GM19452 (cell line): Measurements from ENCODE around the gene AGBL5.
"Not testable (repeated sequence)": the region's sequence is repeated elsewhere in the genome, so short reads cannot be mapped to it uniquely, and the experiment has no call there.

ENCODE experiments used
- ATAC-seq: cut with Tn5 transposase; IDR thresholded peaks from one replicate; pipeline ENCODE4 v1.9.1; 2021; ENCODE audit not compliant: unreplicated experiment

The AGBL5 gene

DNA sequence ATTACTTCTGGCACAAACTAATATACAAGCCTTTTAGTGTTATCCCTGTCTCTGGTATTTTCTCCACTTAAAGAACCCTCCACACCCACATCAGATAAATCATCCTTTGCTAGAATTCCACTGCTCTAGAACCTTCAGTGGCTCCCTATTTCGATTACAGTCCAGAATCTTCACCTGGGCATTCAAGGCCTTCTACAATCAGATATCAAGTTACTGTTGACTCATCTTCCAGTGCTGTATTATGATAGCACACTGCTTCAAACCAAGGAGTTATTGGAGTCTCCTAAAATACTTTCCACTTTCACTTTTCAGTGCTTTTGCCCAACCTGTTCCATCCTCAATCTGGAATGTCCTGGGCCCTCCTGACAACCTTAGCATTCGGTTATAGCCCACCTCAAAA lies 64.1 kb downstream of the AGBL5 start:
- no peak for ATAC-seq

DNA sequence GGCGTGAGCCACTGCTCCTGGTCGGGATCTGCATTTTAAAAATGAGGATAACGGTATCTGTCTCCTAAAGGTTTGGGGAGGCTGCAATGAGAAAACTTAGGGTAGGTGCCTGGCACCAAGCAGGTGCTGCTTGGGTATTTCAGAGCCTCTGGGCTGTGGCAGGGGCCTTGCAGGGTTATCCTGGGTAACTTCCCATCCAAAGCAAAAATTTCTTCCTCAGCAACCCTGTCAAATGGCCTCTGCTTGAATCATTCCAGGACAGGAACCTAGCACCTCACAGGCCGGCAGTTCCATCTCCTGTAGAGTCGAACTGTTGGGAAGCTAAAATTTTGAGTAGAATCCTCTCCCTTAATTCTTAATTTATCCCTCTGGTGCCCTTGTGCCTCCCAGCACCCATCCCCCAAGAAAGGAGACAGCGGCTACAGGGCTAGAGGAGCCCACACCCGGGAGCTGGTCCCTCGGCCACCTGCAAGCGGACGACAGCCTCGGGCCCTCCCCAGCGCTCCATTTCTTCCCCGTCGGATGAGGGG lies 66.6 kb downstream of the AGBL5 start:
- no peak for ATAC-seq

DNA sequence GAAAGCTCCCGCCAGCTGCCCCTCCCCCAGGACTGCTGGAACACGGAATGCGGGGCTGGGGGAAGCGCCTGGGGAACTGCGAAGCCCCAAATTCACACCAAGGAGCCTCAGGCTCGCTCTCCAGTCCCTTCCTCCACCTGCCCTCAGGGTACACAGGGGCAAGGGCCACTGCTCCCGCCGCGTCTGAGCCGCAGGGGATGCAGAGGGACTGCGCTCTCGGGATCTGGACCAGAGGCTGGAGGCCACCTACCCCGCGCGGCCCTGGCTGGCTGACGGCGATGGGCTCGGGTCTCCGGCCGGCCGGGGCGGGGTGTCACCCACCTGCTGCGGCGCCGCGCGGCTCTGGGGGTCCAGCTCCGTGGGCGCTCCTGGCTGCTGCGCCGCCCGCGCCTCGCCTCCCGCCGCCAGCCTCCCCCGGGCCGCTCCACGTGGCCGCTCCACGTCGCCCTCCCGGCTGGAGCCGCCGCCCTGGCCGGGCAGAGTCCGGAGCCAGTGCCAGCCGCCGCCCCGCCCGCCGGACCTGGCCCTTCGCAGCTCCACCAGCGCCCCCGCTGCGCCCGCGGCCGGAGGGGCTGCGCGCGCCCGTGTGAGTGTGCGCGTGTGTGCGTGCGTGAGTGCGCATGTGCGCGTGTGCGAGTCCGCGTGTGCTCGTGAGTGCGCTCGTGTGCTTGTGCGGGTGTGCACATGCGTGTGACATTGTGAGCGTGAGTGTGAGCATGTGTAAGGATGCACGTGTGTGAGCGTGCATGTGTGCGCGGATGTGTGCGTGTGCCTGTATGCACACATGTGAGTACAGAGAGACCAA lies 67.3 kb downstream of the AGBL5 start, which contains the start of gene CGREF1:
CGREF1 (minus strand) TSS at position 604 of the 805 bp plus-strand sequence. CDS start 14,762 bp downstream, outside the sequence.
- no peak for ATAC-seq

DNA sequence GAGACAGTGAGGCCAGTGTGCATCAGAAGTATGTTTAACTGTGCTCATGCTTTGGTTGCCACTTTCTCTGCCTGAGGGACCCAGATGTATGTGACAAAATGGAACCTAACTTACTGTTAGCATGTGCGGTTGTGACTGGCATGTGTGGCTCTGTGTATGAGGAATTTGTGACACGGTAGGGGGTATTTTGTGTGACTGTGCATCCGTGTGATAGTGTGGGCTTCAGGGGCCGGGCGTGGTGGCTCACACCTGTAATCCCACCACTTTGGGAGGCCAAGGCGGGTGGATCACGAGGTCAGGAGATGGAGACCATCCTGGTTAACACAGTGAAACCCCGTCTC lies 67.8 kb downstream of the AGBL5 start:
- not testable (repeated sequence) for ATAC-seq
